GM19023 (cell line): Measurements from ENCODE around the gene MTARC2.
"Not testable (repeated sequence)": the region's sequence is repeated elsewhere in the genome, so short reads cannot be mapped to it uniquely, and the experiment has no call there.

Experiments used
- ATAC-seq: cut with Tn5 transposase; IDR thresholded peaks from one replicate; pipeline ENCODE4 v1.9.1; 2021; ENCODE audit warnings: mild to moderate bottlenecking, moderate library complexity; ENCODE audit not compliant: unreplicated experiment

MTARC2 gene

DNA sequence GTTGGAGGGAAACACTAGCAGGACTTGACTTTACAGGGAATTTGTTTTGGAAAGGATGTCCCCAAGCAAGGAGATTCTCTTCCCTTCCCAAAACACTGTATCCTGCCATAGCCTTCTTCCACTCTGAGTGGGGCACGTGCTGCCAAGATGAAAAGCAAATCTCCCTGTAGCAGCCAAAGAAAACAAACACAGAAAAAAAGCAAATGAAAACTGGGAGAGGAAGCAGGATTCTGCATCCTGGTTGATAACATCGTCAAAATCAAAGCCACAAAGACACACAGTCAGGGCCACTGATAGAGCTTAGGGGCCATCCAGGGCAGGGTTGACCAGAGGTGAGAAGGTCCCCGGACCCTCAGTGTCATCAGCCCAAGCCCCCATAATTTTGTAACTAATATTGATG lies 16.0 kb upstream of the MTARC2 start:
- no peak for ATAC-seq

DNA sequence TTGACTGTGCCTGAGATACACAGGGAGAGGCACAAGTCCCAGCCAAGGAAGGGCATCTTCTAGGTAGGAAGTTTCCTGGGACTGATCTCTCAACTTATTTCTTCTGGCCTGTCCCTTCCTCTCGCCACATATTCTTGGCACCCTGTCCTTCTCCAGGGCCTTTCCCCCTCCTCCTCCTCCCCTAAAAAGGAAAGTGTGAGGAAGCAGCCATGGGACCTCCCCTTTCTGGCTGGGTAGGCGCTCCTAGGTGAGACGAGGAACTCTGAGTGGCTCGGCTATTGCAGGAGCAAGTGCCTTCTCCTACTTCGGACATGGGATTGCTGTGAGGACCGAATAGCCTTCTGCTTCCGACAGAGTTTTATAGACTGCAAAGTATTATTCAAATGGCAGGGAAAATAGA lies 15.5 kb upstream of the MTARC2 start:
- no peak for ATAC-seq

GRCh38 chr1:220733086-220733601 lies 15.0 kb upstream of the MTARC2 start:
- ATAC-seq, result peak; percentile 88

GRCh38 chr1:220734571-220735326 lies 13.4 kb upstream of the MTARC2 start:
- ATAC-seq, result no peak

- ATAC-seq, result not testable (repeated sequence)
Measured at GRCh38 chr1:220736283-220736682, 11.8 kb upstream of the MTARC2 start.

DNA sequence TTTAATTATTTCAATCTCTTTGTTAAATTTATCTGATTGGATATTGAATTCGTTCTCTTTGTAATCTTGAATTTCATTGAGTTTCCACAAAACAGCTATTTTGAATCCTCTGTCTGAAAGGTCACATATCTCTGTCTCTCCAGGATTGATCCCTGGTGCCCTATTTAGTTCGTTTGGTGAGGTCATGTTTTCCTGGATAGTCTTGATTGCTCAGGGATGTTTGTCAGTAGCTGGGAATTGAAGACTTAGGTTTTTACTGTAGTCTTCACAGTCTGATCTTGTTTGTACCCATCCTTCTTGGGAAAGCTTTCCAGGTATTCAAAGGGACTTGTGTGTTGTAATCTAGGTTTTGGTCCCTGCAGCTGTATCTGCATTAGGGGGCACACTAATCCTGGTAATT lies 6.8 kb upstream of the MTARC2 start:
- no peak for ATAC-seq

GRCh38 chr1:220741825-220742224 lies 6.3 kb upstream of the MTARC2 start:
- ATAC-seq, result no peak

- ATAC-seq, result no peak
Measured at GRCh38 chr1:220742520-220742919, 5.6 kb upstream of the MTARC2 start.

GRCh38 chr1:220746851-220747250 lies 1.3 kb upstream of the MTARC2 start:
- ATAC-seq, result no peak

DNA sequence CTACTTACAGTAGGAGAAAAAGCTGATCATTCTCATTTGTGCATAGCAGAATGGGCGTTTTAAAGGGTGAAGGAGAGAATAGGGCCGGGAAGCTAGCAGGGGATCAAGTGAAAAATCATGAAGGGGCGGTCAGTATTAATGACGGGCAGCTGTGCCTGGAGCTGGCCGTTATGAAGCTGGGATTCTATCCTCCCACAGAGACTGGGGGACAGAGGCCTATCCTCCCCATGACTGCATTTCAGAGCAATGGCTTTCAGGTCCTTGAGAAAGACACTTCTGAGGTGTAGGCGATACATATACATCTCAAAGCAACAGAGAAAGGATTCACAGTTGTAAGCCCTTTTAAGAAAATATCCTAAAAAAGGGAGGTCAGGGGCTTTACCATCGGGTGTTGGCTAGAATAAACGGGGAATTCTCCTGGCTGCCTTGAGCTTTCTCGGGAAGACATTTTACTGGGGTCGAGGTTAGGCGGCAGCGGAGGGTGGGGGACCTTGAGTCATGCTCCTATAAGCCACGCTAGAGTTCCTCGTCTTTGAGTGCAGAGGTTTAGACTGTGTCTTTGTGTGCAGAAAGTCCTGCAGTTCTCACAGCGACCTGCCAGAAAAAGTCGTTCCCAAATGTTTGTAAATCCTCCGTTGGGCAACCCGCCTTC lies 559 bp upstream of the MTARC2 start:
- ATAC-seq, result peak; percentile 25

DNA sequence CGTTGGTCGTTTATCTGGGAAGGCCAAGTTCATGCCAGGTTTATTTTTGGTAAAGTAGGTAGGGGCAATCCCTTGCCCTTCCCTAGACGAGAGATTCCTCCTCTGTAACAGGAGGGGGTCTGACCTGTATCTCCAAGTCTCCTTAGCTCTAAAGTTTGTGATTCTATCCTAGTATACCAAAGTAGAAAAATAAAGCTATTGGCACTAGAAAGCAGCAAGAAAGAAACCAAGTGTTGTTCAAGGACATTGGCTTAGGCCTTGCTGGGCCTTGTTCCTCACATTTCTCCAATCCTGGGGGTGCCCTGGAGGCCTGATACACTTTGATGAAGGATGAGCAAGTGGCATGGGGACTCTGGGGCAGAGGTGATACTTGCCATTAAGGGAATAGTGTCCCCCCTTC lies 814 bp downstream of the MTARC2 start:
- no peak for ATAC-seq

- no peak for ATAC-seq
Measured at GRCh38 chr1:220750131-220750515, 2.0 kb downstream of the MTARC2 start.

- no peak for ATAC-seq
Measured at GRCh38 chr1:220751111-220751510, 3.0 kb downstream of the MTARC2 start.

DNA sequence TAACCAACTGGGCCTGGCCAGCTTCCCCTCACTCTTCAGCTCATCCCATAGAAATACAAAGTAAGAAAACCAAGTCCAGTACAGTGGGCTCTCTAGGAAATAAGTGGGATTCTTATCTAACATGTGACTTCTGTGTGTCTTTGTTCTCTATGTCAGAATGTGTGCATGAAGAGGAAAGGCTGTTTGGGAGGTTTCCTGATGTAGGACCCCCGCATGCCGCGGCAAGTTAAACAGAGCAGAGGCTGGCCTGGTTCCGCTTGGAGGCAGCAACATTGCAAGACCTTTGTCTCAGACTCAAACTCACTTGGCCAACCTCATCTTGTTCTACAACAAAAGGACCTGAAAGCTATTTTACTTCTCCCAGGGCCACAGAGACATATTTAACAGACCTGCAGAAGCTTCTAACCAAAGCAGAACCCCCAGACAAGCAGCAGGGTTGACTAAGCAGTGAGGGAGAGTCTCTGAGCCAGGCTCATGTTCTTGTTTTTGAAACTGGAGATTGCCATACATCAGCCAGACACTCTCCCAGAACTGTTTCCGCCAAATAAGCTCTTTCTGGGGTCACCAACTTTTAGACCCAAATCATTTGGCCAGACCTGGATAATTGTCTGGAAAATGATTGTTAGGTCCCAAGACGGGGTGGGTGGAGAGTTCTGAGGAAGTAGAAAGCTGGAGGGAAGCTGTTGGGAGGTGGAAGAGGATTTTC lies 6.2 kb downstream of the MTARC2 start:
- no peak for ATAC-seq

- no peak for ATAC-seq
Measured at GRCh38 chr1:220754918-220755295, 6.8 kb downstream of the MTARC2 start.

DNA sequence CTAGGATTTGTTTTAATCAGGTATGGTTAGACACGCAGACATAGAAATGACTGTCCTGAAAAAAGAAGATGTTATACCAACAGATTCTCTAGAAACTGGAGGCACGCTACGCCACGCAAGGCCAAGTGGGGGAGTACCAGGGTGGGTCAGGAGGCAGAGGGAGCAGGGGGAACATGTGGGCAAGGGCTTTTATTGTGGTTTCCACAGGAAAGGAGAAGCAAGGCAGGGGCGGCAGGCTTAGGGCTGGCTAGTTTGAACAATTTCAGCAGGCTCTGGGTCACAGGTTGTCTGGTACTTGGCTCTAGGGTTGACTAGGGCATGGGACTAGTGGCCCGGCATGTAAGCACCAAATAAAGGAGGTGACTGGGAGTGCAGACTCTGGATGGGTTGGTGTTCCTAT lies 7.2 kb downstream of the MTARC2 start:
- no peak for ATAC-seq

DNA sequence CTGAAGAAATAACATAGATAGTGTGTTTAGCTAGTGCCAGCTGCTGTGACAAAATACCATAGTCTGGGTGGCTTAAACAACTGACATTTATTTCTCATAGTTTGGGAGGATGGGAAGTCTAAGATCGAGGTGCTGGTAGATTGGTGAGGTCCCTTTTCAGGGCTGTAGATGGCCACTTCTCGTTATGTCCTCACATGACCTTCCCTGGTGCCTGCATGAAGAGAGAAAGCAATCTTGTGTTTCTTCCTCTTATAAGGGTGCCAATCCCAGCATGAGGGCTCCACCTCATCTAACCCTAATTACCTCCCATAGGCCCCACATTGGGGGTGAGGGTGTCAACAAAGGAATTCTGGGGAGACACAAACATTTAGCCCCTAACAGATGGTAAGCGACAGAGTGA lies 9.3 kb downstream of the MTARC2 start:
- ATAC-seq, result no peak

- ATAC-seq, result no peak
Measured at GRCh38 chr1:220759147-220759546, 11.0 kb downstream of the MTARC2 start.

- no peak for ATAC-seq
Measured at GRCh38 chr1:220761688-220762427, 13.7 kb downstream of the MTARC2 start.

GRCh38 chr1:220764757-220765156 lies 16.6 kb downstream of the MTARC2 start:
- no peak for ATAC-seq
